ENCODE data around the gene MCM10.
"Not testable (repeated sequence)": the region's sequence is repeated elsewhere in the genome, so short reads cannot be mapped to it uniquely, and the experiment has no call there.

MCM10 gene

GRCh38 chr10:13222566-13222965, 61.2 kb downstream of the MCM10 start:
- DNase-seq = no peak

GRCh38 chr10:13223241-13223640, 61.9 kb downstream of the MCM10 start:
- DNase-seq = no peak

GRCh38 chr10:13224210-13224995, 63.0 kb downstream of the MCM10 start:
- DNase-seq = no peak

- DNase-seq = no peak
Measured at GRCh38 chr10:13225601-13226000, 64.2 kb downstream of the MCM10 start.

- DNase-seq = no peak
Measured at GRCh38 chr10:13227031-13227430, 65.7 kb downstream of the MCM10 start.

GRCh38 chr10:13231190-13231589, 69.8 kb downstream of the MCM10 start:
- no peak for DNase-seq

- no peak for DNase-seq
Measured at GRCh38 chr10:13231808-13232207, 70.5 kb downstream of the MCM10 start.

- no peak for DNase-seq
Measured at GRCh38 chr10:13233358-13233757, 72.0 kb downstream of the MCM10 start.

- DNase-seq = no peak
Measured at GRCh38 chr10:13234172-13234571, 72.8 kb downstream of the MCM10 start, which contains the start of gene UCMA. UCMA (minus strand) TSS chr10:13234374; CDS start chr10:13234258, 116 bp downstream.

GRCh38 chr10:13234736-13235135, 73.4 kb downstream of the MCM10 start:
- DNase-seq = not testable (repeated sequence)

GRCh38 chr10:13236638-13237037, 75.3 kb downstream of the MCM10 start:
- DNase-seq = no peak

- DNase-seq = no peak
Measured at GRCh38 chr10:13238271-13239077, 77.1 kb downstream of the MCM10 start.

- DNase-seq = no peak
Measured at GRCh38 chr10:13239923-13240322, 78.6 kb downstream of the MCM10 start.

- no peak for DNase-seq
Measured at GRCh38 chr10:13241613-13242012, 80.3 kb downstream of the MCM10 start.

GRCh38 chr10:13242260-13242659, 80.9 kb downstream of the MCM10 start:
- DNase-seq = not testable (repeated sequence)

GRCh38 chr10:13247246-13247645, 85.9 kb downstream of the MCM10 start:
- DNase-seq = no peak

GRCh38 chr10:13247784-13248183, 86.4 kb downstream of the MCM10 start:
- no peak for DNase-seq

- DNase-seq = no peak
Measured at GRCh38 chr10:13253726-13254125, 92.4 kb downstream of the MCM10 start.

GRCh38 chr10:13256627-13257026, 95.3 kb downstream of the MCM10 start:
- DNase-seq = no peak

- DNase-seq = no peak
Measured at GRCh38 chr10:13257621-13258140, 96.3 kb downstream of the MCM10 start.
